ENCODE results near the gene MYOG. TPM values are rescaled to one million over a fixed set of nuclear protein-coding genes. Genes with fewer than 3 reads are reported as not detected.

Gene MYOG
- total and polyA plus RNA-seq, 2 of the 13 experiments (the other 11 are each of a cell fraction or from before 2014, with no cell fraction given): not detected

- ATAC-seq (no peak), DNase-seq (ENCODE audit: low spot score) (no peak), FAIRE-seq (no peak)
- H2AFZ ChIP-seq (ENCODE audit: low read length): no peak overlapping the region
- H3K79me2 ChIP-seq (ENCODE audit: insufficient read depth, low read length): no peaks in the 10 kb centered on the region
- no peak overlapping the region for H3K4me3 ChIP-seq (replicated peaks in 1 of 3; ENCODE audit: insufficient read depth in 1 of 3, low read depth in 2 of 3, low read length in 3 of 3)
- H3K9me3 ChIP-seq (ENCODE audit: low read length): no peaks in the 10 kb centered on the region
- H3K27ac ChIP-seq (ENCODE audit: extremely low read length, insufficient read depth, low read length): no peak overlapping the region
- no peaks in the 10 kb centered on the region for H4K20me1 ChIP-seq (ENCODE audit: insufficient read depth, low read length)
- WGBS (ENCODE audit: low lambda C conversion rate): 54% methylated on average over 3 of the region's 9 CpGs
- no TSS peak for BruUV-seq (replicated peaks)
- H3K36me3 ChIP-seq (replicated peaks in 1 of 2; ENCODE audit: control insufficient read depth in 1 of 2, insufficient read depth in 2 of 2, low read length in 2 of 2): no peaks in the 10 kb centered on the region
- in situ Hi-C loops (cut with HindIII; ENCODE audit: extremely low pct_ligation_motif_present, low pct_unique_long_range_greater_than_20kb): no loop called here
- ChIA-PET CTCF (ENCODE audit: low intra/inter-chr PET ratio, low total read pairs) (no interaction called here), POLR2A (no interaction called here)
- H3K9ac ChIP-seq (ENCODE audit: insufficient read depth, low read depth, low read length): no peak overlapping the region
- no peak for TF ChIP-seq PLSCR1 (CRISPR knock-in tag; IDR thresholded peaks at IDR 0.05; ENCODE audit: borderline replicate concordance)
- peaks cover 6 to 27% of the 10 kb centered on the region in 2 experiments; a peak in 4 of 5 replicates for H3K27me3 ChIP-seq (ENCODE audit: control insufficient read depth in 1 of 2, insufficient read depth in 2 of 2, low read length in 2 of 2)
- H3K4me2 ChIP-seq (ENCODE audit: low read depth, low read length): no peak overlapping the region
- peaks cover 23% of the 10 kb centered on the region; the same call in 1 of the 2 replicates for H3K4me1 ChIP-seq (ENCODE audit: insufficient read depth, low read length)
- intact Hi-C loops (cut with micrococcal nuclease; ENCODE audit: unreplicated experiment): no loop called here
Observed at GRCh38 chr1:203131548-203132200, 45.9 kb upstream of the MYOG start.

- H3K4me2 ChIP-seq (ENCODE audit: low read depth, low read length): no peak overlapping the region
- in situ Hi-C loops (cut with HindIII; ENCODE audit: extremely low pct_ligation_motif_present, low pct_unique_long_range_greater_than_20kb) (no loop called here), intact Hi-C loops (cut with micrococcal nuclease; ENCODE audit: unreplicated experiment) (no loop called here)
- H2AFZ ChIP-seq (ENCODE audit: low read length): no peak overlapping the region
- CTCF ChIA-PET (ENCODE audit: low intra/inter-chr PET ratio, low total read pairs): no interaction called here
- no TSS peak for BruUV-seq (replicated peaks)
- FAIRE-seq (no peak), DNase-seq (ENCODE audit: low spot score) (no peak), ATAC-seq (no peak)
- H3K36me3 ChIP-seq (replicated peaks in 1 of 2; ENCODE audit: control insufficient read depth in 1 of 2, insufficient read depth in 2 of 2, low read length in 2 of 2): no peaks in the 10 kb centered on the region
- no peak overlapping the region for H3K4me3 ChIP-seq (replicated peaks in 1 of 3; ENCODE audit: insufficient read depth in 1 of 3, low read depth in 2 of 3, low read length in 3 of 3)
- peaks cover 23% of the 10 kb centered on the region; the same call in 1 of the 2 replicates for H3K4me1 ChIP-seq (ENCODE audit: insufficient read depth, low read length)
- no peaks in the 10 kb centered on the region for H4K20me1 ChIP-seq (ENCODE audit: insufficient read depth, low read length)
- 33% methylated on average over 3 of the region's 3 CpGs for WGBS (ENCODE audit: low lambda C conversion rate)
- H3K79me2 ChIP-seq (ENCODE audit: insufficient read depth, low read length): no peaks in the 10 kb centered on the region
- POLR2A ChIA-PET: no interaction called here
- H3K27me3 ChIP-seq (ENCODE audit: control insufficient read depth in 1 of 2, insufficient read depth in 2 of 2, low read length in 2 of 2): peaks cover 7 to 30% of the 10 kb centered on the region in 2 experiments; a peak in 4 of 5 replicates
- no peak overlapping the region for H3K27ac ChIP-seq (ENCODE audit: extremely low read length, insufficient read depth, low read length)
- no peaks in the 10 kb centered on the region for H3K9me3 ChIP-seq (ENCODE audit: low read length)
- H3K9ac ChIP-seq (ENCODE audit: insufficient read depth, low read depth, low read length): no peak overlapping the region
- TF ChIP-seq ZNF280B (CRISPR knock-in tag; IDR thresholded peaks at IDR 0.05; ENCODE audit: borderline replicate concordance) (no peak), STAG1 (CRISPR knock-in tag; IDR thresholded peaks at IDR 0.05) (no peak), POLR2AphosphoS2 (IDR thresholded peaks at IDR 0.05; ENCODE audit: low read depth, low read length) (no peak), HOXA3 (CRISPR knock-in tag; IDR thresholded peaks at IDR 0.05) (no peak), RBAK (CRISPR knock-in tag; IDR thresholded peaks at IDR 0.05) (no peak), ZNF24 (IDR thresholded peaks at IDR 0.05) (no peak), ZNF331 (CRISPR knock-in tag; IDR thresholded peaks at IDR 0.05) (no peak), HCFC1 (IDR thresholded peaks at IDR 0.05; ENCODE audit: low read depth, low read length) (no peak), ZNF776 (CRISPR knock-in tag; IDR thresholded peaks at IDR 0.05) (no peak)
Observed at GRCh38 chr1:203130358-203130985, 44.7 kb upstream of the MYOG start.
